ENCODE measurements around the gene TRRAP. TPM values are rescaled to one million over a fixed set of nuclear protein-coding genes. Genes with fewer than 3 reads are reported as not detected.
A peak's percentile ranks its signal among the peaks of the same experiment; 100 is the strongest.

Gene TRRAP
- total RNA-seq, 1 experiment from 2014 or later = 3.9 TPM

- no peaks in the 10 kb centered on the region for H3K9me3 ChIP-seq
- no peak overlapping the region for H3K4me3 ChIP-seq
- DNase-seq = no peak
- no peaks in the 10 kb centered on the region for H3K27me3 ChIP-seq
- peaks cover 25% of the 10 kb centered on the region for H3K36me3 ChIP-seq
Observed at GRCh38 chr7:98984126-98984525, 105.8 kb downstream of the TRRAP start.

GRCh38 chr7:98985406-98985805, 107.1 kb downstream of the TRRAP start:
- no peak overlapping the region for H3K4me3 ChIP-seq
- no peak for DNase-seq
- H3K27me3 ChIP-seq = no peaks in the 10 kb centered on the region
- H3K36me3 ChIP-seq = peaks cover 23% of the 10 kb centered on the region
- H3K9me3 ChIP-seq = no peaks in the 10 kb centered on the region

GRCh38 chr7:98985945-98986344, 107.6 kb downstream of the TRRAP start:
- Histone ChIP-seq H3K36me3 (peaks cover 22% of the 10 kb centered on the region), H3K9me3 (no peaks in the 10 kb centered on the region), H3K27me3 (no peaks in the 10 kb centered on the region), H3K4me3 (no peak overlapping the region)
- DNase-seq = no peak

- DNase-seq = no peak
- no peak overlapping the region for H3K4me3 ChIP-seq
- peaks cover 25% of the 10 kb centered on the region for H3K36me3 ChIP-seq
- H3K9me3 ChIP-seq = no peaks in the 10 kb centered on the region
- no peaks in the 10 kb centered on the region for H3K27me3 ChIP-seq
Observed at GRCh38 chr7:98988641-98989040, 110.3 kb downstream of the TRRAP start.

- no peak for DNase-seq
- H3K27me3 ChIP-seq = no peaks in the 10 kb centered on the region
- H3K36me3 ChIP-seq = peaks cover 17% of the 10 kb centered on the region
- no peak overlapping the region for H3K4me3 ChIP-seq
- no peaks in the 10 kb centered on the region for H3K9me3 ChIP-seq
Observed at GRCh38 chr7:98990356-98990755, 112.0 kb downstream of the TRRAP start.

GRCh38 chr7:98991141-98991540, 112.8 kb downstream of the TRRAP start:
- no peak for DNase-seq
- Histone ChIP-seq H3K36me3 (peaks cover 10% of the 10 kb centered on the region), H3K9me3 (no peaks in the 10 kb centered on the region), H3K4me3 (no peak overlapping the region), H3K27me3 (no peaks in the 10 kb centered on the region)

GRCh38 chr7:98992076-98992475, 113.7 kb downstream of the TRRAP start:
- Histone ChIP-seq H3K4me3 (no peak overlapping the region), H3K36me3 (peaks cover 10% of the 10 kb centered on the region), H3K9me3 (no peaks in the 10 kb centered on the region), H3K27me3 (no peaks in the 10 kb centered on the region)
- DNase-seq = no peak

- DNase-seq = no peak
- H3K9me3 ChIP-seq = no peaks in the 10 kb centered on the region
- H3K4me3 ChIP-seq = no peak overlapping the region
- no peaks in the 10 kb centered on the region for H3K27me3 ChIP-seq
- H3K36me3 ChIP-seq = peaks cover 10% of the 10 kb centered on the region
Observed at GRCh38 chr7:98993024-98993897, 114.9 kb downstream of the TRRAP start.

- H3K9me3 ChIP-seq = no peaks in the 10 kb centered on the region
- H3K4me3 ChIP-seq = no peak overlapping the region
- peaks cover 10% of the 10 kb centered on the region; the same call in 1 of the 2 replicates for H3K36me3 ChIP-seq
- H3K27me3 ChIP-seq = no peaks in the 10 kb centered on the region
- DNase-seq = no peak
Observed at GRCh38 chr7:98994046-98994944, 116.0 kb downstream of the TRRAP start.

- H3K27me3 ChIP-seq = no peaks in the 10 kb centered on the region
- H3K36me3 ChIP-seq = peaks cover 7% of the 10 kb centered on the region; the same call in 1 of the 2 replicates
- no peak for DNase-seq
- H3K4me3 ChIP-seq = no peak overlapping the region
- H3K9me3 ChIP-seq = no peaks in the 10 kb centered on the region
Observed at GRCh38 chr7:98995111-98995510, 116.8 kb downstream of the TRRAP start.

GRCh38 chr7:98995523-98996149, 117.3 kb downstream of the TRRAP start:
- no peaks in the 10 kb centered on the region for H3K27me3 ChIP-seq
- no peaks in the 10 kb centered on the region for H3K9me3 ChIP-seq
- peaks cover 7% of the 10 kb centered on the region; the same call in 1 of the 2 replicates for H3K36me3 ChIP-seq
- DNase-seq = no peak
- no peak overlapping the region for H3K4me3 ChIP-seq

- H3K36me3 ChIP-seq = peaks cover 8% of the 10 kb centered on the region; the same call in 1 of the 2 replicates
- no peaks in the 10 kb centered on the region for H3K27me3 ChIP-seq
- H3K4me3 ChIP-seq = no peak overlapping the region
- no peaks in the 10 kb centered on the region for H3K9me3 ChIP-seq
- DNase-seq = no peak
Observed at GRCh38 chr7:98996150-98996552, 117.8 kb downstream of the TRRAP start.

- peaks cover 7% of the 10 kb centered on the region; the same call in 1 of the 2 replicates for H3K36me3 ChIP-seq
- no peaks in the 10 kb centered on the region for H3K9me3 ChIP-seq
- H3K4me3 ChIP-seq = no peak overlapping the region
- no peak for DNase-seq
- no peaks in the 10 kb centered on the region for H3K27me3 ChIP-seq
Observed at GRCh38 chr7:98997846-98998245, 119.5 kb downstream of the TRRAP start.

- Histone ChIP-seq H3K27me3 (no peaks in the 10 kb centered on the region), H3K4me3 (no peak overlapping the region), H3K36me3 (peaks cover 4% of the 10 kb centered on the region; the same call in 1 of the 2 replicates), H3K9me3 (no peaks in the 10 kb centered on the region)
- DNase-seq = no peak
Observed at GRCh38 chr7:98998821-98999725, 120.7 kb downstream of the TRRAP start.

- Histone ChIP-seq H3K27me3 (no peaks in the 10 kb centered on the region), H3K9me3 (no peaks in the 10 kb centered on the region), H3K36me3 (peaks cover 4% of the 10 kb centered on the region; the same call in 1 of the 2 replicates), H3K4me3 (no peak overlapping the region)
- peak; percentile 35 for DNase-seq
Observed at GRCh38 chr7:99000196-99000903, 122.0 kb downstream of the TRRAP start.

All from MG63 (cell line).